ENCODE measurements around the gene EPS15.
"Not testable (repeated sequence)": the region's sequence is repeated elsewhere in the genome, so short reads cannot be mapped to it uniquely, and the experiment has no call there.

Gene EPS15

GRCh38 chr1:51421964-51422363 is 97.1 kb downstream of the EPS15 start:
- no peak for DNase-seq

- no peak for DNase-seq
Observed at GRCh38 chr1:51420867-51421627, 98.0 kb downstream of the EPS15 start.

GRCh38 chr1:51418384-51418959 is 100.6 kb downstream of the EPS15 start:
- no peak for DNase-seq

- no peak for DNase-seq
Observed at GRCh38 chr1:51417496-51418383, 101.3 kb downstream of the EPS15 start.

DNA sequence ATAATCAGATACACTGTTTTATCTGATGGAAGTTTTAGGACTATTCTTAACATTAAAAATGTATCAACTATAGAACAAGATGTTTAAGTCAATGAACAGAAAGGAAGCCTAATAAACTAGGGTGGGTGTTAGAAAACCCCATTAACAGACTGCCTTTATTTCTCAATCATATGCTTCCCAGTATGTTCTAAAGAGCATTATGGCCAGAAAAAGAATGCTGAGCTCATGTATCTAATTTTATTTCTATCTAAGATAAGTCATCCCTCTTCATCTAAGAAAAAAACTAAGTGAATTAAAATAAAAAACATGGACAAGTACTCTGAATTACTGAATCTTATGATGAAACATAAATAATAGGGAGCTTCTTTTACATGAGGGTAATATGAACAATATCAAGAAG is 102.2 kb downstream of the EPS15 start:
- no peak for DNase-seq

- no peak for DNase-seq
Observed at GRCh38 chr1:51415963-51416362, 103.1 kb downstream of the EPS15 start.

DNA sequence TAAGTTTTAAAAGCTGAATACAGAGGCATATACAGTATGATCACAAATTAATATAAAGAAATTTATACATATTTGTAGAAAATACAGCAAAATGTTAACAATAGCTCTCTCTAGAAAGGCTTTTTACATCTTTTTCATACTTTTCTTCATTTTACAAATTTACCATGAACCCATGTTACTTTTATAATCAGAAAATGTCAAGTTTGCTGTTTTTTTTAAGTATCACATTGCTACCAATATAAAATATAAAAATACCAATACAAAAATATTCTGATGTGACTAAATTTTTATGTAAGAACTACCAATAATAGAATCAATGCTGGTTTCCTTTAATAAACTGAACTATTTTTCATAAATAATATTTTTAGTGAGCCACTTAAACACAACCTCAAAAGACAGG is 104.3 kb downstream of the EPS15 start:
- no peak for DNase-seq

GRCh38 chr1:51411820-51412219 is 107.2 kb downstream of the EPS15 start:
- DNase-seq = not testable (repeated sequence)

DNA sequence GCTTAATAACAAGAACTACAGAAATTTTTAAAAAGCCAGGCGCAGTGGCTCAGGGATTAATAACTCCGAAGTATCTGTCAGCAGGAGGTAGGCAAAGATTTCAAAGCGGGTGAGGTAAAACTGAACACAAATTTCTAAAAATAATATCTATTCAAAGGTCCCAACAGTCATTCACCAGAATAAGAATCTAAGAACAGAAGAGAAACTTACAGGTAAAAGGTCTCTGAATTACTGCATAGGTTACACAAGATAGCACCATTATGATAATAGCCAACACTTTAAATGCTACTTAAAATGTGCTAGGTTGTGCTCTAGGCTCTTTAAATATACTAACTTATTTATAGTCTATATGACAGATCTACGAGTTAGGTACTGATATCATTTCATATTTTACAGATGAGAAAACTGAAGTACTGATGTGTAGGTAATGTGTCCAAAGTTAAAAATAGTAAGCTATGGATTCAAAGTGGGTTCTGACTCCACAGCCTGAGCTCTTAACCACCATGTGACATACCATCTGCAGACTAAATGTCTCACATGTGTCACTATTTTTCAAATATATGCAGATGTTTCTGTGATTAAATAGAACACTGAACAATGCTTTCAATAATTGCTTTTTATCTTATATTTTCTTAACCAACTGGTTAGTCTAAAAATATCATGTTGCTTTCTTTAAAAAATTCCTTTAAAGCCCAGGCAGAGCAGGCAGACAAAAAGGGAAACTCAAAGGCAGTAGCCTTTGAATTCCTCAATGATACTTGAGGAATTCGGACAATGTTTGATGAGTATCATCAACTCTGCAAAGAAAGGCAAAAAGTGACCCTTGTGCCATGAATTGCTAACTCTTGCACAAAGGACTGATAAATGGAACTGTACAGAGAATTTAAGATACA is 108.3 kb downstream of the EPS15 start:
- DNase-seq = no peak

DNA sequence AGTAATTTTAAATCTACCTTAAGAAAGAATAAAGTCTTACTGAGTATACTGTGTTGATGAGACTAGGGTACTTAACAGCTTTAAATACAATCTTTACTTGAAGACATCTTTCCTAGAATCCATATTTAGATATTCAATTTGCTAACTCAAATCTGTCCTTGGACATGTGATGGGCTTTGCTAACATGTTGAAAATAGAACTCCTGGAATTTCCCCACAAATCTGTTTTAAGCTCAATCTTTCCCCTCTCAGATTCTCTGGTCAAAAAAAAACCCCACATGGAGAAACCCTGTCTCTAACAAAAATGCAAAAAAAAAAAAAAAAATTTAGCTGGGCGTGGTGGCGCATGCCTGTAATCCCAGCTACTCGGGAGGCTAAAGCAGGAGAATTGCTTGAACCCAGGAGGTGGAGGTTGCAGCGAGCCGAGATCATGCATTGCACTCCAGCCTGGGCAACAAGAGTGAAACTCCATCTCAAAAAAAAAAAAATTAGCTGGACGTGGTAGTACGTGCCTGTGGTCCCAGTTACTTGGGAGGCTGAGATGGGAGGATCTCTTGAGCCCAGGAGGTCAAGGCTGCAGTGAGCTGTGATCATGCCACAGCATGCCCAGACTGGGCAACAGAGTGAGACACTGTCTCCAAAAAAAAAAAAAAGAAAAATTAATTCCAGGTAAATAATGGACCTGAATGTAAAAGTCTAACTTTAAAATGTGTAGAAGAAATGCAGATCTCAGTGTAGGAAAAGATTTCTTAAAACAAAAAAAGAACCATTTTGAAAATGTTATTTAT is 109.1 kb downstream of the EPS15 start:
- not testable (repeated sequence) for DNase-seq

GRCh38 chr1:51392241-51392640 is 126.8 kb downstream of the EPS15 start:
- no peak for DNase-seq

DNA sequence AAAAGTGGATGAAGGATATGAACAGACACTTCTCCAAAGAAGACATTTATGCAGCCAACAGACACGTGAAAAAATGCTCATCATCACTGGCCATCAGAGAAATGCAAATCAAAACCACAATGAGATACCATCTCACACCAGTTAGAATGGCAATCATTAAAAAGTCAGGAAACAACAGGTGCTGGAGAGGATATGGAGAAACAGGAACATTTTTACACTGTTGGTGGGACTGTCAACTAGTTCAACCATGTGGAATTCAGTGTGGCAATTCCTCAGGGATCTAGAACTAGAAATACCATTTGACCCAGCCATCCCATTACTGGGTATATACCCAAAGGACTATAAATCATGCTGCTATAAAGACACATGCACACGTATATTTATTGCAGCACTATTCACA is 128.4 kb downstream of the EPS15 start:
- not testable (repeated sequence) for DNase-seq

DNA sequence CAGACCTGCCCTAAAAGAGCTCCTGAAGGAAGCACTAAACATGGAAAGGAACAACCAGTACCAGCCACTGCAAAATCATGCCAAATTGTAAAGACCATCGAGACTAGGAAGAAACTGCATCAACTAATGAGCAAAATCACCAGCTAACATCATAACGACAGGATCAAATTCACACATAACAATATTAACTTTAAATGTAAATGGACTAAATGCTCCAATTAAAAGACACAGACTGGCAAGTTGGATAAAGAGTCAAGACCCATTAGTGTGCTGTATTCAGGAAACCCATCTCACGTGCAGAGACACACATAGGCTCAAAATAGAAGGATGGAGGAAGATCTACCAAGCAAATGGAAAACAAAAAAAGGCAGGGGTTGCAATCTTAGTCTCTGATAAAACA is 131.8 kb downstream of the EPS15 start:
- not testable (repeated sequence) for DNase-seq

DNA sequence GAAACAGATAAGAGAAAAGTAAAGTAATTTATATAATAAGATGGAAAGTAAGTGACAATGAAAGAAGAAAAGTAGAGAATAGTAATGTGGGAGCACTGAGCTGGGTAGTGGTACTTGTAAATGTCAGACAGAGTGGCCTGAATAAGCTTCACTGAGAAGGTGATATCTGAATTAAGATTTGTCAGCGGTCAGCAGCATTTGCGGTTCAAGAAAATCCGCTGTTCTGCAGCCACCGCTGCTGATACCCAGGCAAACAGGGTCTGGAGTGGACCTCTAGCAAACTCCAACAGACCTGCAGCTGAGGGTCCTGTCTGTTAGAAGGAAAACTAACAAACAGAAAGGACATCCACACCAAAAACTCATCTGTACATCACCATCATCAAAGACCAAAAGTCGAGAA is 132.8 kb downstream of the EPS15 start:
- not testable (repeated sequence) for DNase-seq

DNA sequence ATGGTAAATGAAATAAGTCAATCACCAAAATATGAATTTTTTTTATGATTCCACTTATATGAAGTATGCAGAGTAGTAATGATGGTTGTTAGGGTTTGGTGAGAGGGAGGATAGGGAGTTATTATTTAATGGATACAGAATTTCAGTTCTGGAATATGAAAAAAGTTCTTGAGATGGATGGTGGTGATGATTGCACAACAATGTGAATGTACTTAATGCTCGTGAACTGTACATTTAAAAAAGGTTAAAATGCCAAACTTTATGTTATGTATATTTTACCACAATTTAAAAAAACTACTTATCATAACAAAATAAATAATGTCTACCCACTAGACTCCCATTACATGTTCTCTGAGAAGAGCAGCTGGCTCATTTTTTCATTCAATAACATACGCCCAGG is 133.3 kb downstream of the EPS15 start:
- no peak for DNase-seq

GRCh38 chr1:51381964-51382363 is 137.1 kb downstream of the EPS15 start:
- no peak for DNase-seq

- no peak for DNase-seq
Observed at GRCh38 chr1:51380936-51381335, 138.1 kb downstream of the EPS15 start.

DNA sequence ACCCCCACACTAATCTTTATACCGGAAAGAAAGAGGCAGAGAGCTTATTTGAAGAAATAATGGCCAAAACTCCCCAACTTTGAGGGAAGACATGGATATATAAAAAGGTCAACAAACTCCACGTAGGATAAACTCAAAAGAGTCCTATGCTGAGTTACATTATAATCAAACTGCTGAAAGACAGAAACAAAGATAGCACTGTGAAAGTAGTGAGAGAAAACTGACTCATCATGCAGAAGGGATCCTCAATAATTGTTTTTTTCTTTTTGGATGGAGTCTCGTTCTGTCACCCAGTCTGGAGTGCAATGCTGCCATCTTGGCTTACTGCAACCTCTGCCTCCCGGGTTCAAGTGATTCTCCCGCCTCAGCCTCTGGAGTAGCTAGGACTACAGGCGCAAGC is 140.2 kb downstream of the EPS15 start:
- DNase-seq = no peak

DNA sequence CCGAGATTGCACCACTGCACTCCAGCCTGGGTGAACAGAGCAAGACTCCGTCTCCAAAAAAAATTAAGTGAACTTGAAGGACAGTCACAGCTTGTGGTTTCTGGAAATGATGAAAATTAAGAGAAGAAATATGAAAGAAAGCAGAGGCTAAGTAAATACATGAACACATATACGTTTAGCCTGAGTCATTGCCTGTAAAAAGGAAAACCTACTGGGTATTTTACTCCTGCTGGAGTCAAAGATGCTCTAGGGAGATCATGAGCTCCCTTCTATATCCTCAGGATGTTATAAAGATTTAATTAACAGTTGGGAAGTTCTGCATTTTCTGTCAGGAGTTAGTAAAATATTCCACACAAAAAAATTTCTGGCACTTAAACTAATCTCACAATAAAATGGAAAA is 145.2 kb downstream of the EPS15 start:
- DNase-seq = no peak

DNA sequence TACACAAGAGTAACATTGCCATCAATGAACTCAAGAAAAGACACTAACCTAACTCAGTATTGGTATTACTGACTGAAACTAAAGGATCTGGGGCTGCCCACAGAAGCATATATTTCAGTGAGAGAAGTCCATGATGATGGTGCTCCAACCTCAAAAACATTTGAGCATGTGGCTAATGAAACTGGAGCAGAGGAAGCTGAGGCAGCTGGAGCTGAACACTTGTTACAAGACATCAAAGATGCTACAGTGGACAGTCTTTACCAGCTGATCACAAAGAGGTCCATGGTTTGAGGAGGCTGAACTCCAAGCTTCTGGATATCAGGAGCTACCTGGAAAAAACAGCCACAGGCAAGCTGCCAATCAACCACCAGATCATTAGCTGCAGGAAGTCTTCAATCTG is 146.5 kb downstream of the EPS15 start:
- DNase-seq = no peak

GRCh38 chr1:51369171-51369570 is 149.9 kb downstream of the EPS15 start:
- no peak for DNase-seq

- no peak for DNase-seq
Observed at GRCh38 chr1:51365774-51366173, 153.3 kb downstream of the EPS15 start.
